ENCODE results near the gene ALG3.

- TF ChIP-seq CTCF (conservative IDR thresholded peaks at IDR 0.05; ENCODE audit: low read depth, low read length) (no peak), USF2 (IDR thresholded peaks at IDR 0.05; ENCODE audit: low read depth, low read length) (no peak), FOS (IDR thresholded peaks at IDR 0.05; ENCODE audit: low read depth, low read length) (no peak), SMC3 (IDR thresholded peaks at IDR 0.05; ENCODE audit: low read depth, low read length) (no peak), POLR2A (IDR thresholded peaks at IDR 0.05; ENCODE audit: low read depth, low read length) (no peak), RAD21 (IDR thresholded peaks at IDR 0.05; ENCODE audit: low read length) (no peak), MAFK (IDR thresholded peaks at IDR 0.05; ENCODE audit: low read depth, low read length) (no peak), MXI1 (IDR thresholded peaks at IDR 0.05; ENCODE audit: borderline replicate concordance, low read depth, low read length) (no peak), CHD1 (IDR thresholded peaks at IDR 0.05; ENCODE audit: low read depth, low read length) (no peak), RFX5 (IDR thresholded peaks at IDR 0.05; ENCODE audit: low read depth, low read length) (no peak), CEBPB (IDR thresholded peaks at IDR 0.05; ENCODE audit: low read depth, low read length) (no peak), RCOR1 (IDR thresholded peaks at IDR 0.05; ENCODE audit: insufficient replicate concordance, low read length) (no peak)
Observed at GRCh38 chr3:184228376-184229137, 20.2 kb downstream of the ALG3 start.
